IMR-90 (cell line): ENCODE results near the gene CAMLG. TPM values are rescaled to one million over a fixed set of nuclear protein-coding genes. Genes with fewer than 3 reads are reported as not detected.
A peak's percentile ranks its signal among the peaks of the same experiment; 100 is the strongest.

Experiments used
- ATAC-seq: fragments of 200-7000 bp; cut with Tn5 transposase; 2 replicates; pipeline ENCODE4 v1.9.1; 2020; ENCODE audit warnings: low read depth, mild to moderate bottlenecking, moderate library complexity
- BruUV-seq: library from RNA; stranded (reverse); fragments of 400-500 nt; replicated peaks from 2 replicates; lab custom pipeline; 2021; lab: Mats Ljungman, UMichigan
- CTCF ChIA-PET: fragments of 300-600 bp; formaldehyde crosslinking; extraction: SDS; loops from one replicate; lab custom pipeline; 2021; ENCODE audit warnings: antibody characterized with exemption; lab: Yijun Ruan, JAX
- POLR2A ChIA-PET: fragments of 300-600 bp; sonication (Branson Sonifier 250); formaldehyde crosslinking; loops from one replicate; lab custom pipeline; 2022; ENCODE audit warnings: antibody characterized with exemption; ENCODE audit not compliant: unreplicated experiment; lab: Charles Lee
- DNase-seq: peaks from one replicate; pipeline ENCODE4 v3.0.0; 2013
- H2AFZ ChIP-seq: replicated peaks from 2 replicates; pipeline ENCODE3; 2013; ENCODE audit warnings: low read length, mild to moderate bottlenecking; ENCODE audit not compliant: poor library complexity
- H2AK5ac ChIP-seq: 2 replicates; pipeline ENCODE4 v1.6.1; 2013; ENCODE audit warnings: low read depth, low read length, inconsistent platforms
- H2AK9ac ChIP-seq: replicated peaks from 2 replicates; pipeline ENCODE3; 2013; ENCODE audit warnings: mild to moderate bottlenecking, low read depth, low read length, moderate library complexity; ENCODE audit not compliant: poor library complexity
- H2BK120ac ChIP-seq: 2 replicates; pipeline ENCODE4 v1.6.1; 2013; ENCODE audit warnings: low read depth, low read length, inconsistent platforms
- H2BK15ac ChIP-seq: 3 replicates; pipeline ENCODE4 v1.6.1; 2013; ENCODE audit warnings: low read depth, low read length, inconsistent platforms
- H2BK20ac ChIP-seq: 2 replicates; pipeline ENCODE4 v1.6.1; 2013; ENCODE audit warnings: low read depth, mild to moderate bottlenecking, inconsistent platforms, low read length, moderate library complexity
- H2BK5ac ChIP-seq: 2 replicates; pipeline ENCODE4 v1.6.1; 2013; ENCODE audit warnings: mild to moderate bottlenecking, low read depth, low read length, inconsistent platforms; ENCODE audit not compliant: poor library complexity, severe bottlenecking
- H3K14ac ChIP-seq: replicated peaks from 2 replicates; pipeline ENCODE4 v1.6.1; 2013; ENCODE audit warnings: low read depth, low read length, inconsistent platforms
- H3K18ac ChIP-seq: 2 replicates; pipeline ENCODE4 v1.6.1; 2013; ENCODE audit warnings: low read depth, low read length, control low read depth
- H3K23ac ChIP-seq: 2 replicates; pipeline ENCODE4 v1.6.1; 2013; ENCODE audit warnings: low read depth, low read length, inconsistent platforms
- H3K27ac ChIP-seq: 2 replicates; pipeline ENCODE4 v1.5.1; 2013; ENCODE audit warnings: mild to moderate bottlenecking, control low read depth, low read length; ENCODE audit not compliant: insufficient read depth
- H3K27me3 ChIP-seq: 2 replicates; pipeline ENCODE4 v1.6.1; 2013; ENCODE audit warnings: low read length; ENCODE audit not compliant: control insufficient read depth, insufficient read depth
- H3K36me3 ChIP-seq: 2 replicates; pipeline ENCODE4 v1.6.1; 2013; ENCODE audit warnings: low read length, mixed read lengths; ENCODE audit not compliant: control insufficient read depth, insufficient read depth
- H3K4ac ChIP-seq: 2 replicates; pipeline ENCODE4 v1.6.1; 2013; ENCODE audit warnings: low read depth, low read length, inconsistent platforms
- H3K4me1 ChIP-seq: 2 replicates; pipeline ENCODE4 v1.6.1; 2013; ENCODE audit warnings: low read length, mixed read lengths; ENCODE audit not compliant: control insufficient read depth, insufficient read depth
- H3K4me2 ChIP-seq: 2 replicates; pipeline ENCODE4 v1.6.1; 2013; ENCODE audit warnings: low read depth, mild to moderate bottlenecking, control low read depth, low read length, moderate library complexity
- H3K4me3 ChIP-seq: 2 replicates; pipeline ENCODE4 v1.5.1; 2013; ENCODE audit warnings: low read depth, mild to moderate bottlenecking, control low read depth, low read length, moderate library complexity; ENCODE audit not compliant: insufficient read depth
- H3K56ac ChIP-seq: 2 replicates; pipeline ENCODE4 v1.6.1; 2013; ENCODE audit warnings: low read length, inconsistent platforms; ENCODE audit not compliant: insufficient read depth; ENCODE audit errors: extremely low read depth
- H3K79me1 ChIP-seq, 2 experiments: 2 replicates each; pipeline ENCODE4 v1.6.1; 2013; ENCODE audit warnings: low read length in 2 of 2, inconsistent platforms in 1 of 2, low read depth in 1 of 2
- H3K9ac ChIP-seq: 2 replicates; pipeline ENCODE4 v1.6.1; 2013; ENCODE audit warnings: low read depth, low read length, control low read depth
- H3K9me1 ChIP-seq: 2 replicates; pipeline ENCODE4 v1.6.1; 2013; ENCODE audit warnings: low read length, inconsistent platforms; ENCODE audit not compliant: insufficient read depth
- H3K9me3 ChIP-seq: 2 replicates; pipeline ENCODE4 v1.6.1; 2013; ENCODE audit warnings: low read length; ENCODE audit not compliant: control insufficient read depth, insufficient read depth
- H4K20me1 ChIP-seq: 2 replicates; pipeline ENCODE4 v1.6.1; 2013; ENCODE audit warnings: low read length, inconsistent platforms; ENCODE audit not compliant: insufficient read depth
- H4K5ac ChIP-seq: 2 replicates; pipeline ENCODE4 v1.6.1; 2013; ENCODE audit warnings: mild to moderate bottlenecking, low read depth, low read length, control low read depth
- H4K8ac ChIP-seq, 2 experiments: 2 replicates each; pipeline ENCODE4 v1.6.1; 2013; ENCODE audit warnings: low read depth in 2 of 2, low read length in 2 of 2, control low read depth in 1 of 2, inconsistent platforms in 1 of 2
- H4K91ac ChIP-seq: 2 replicates; pipeline ENCODE4 v1.6.1; 2013; ENCODE audit warnings: low read depth, low read length, inconsistent platforms; ENCODE audit not compliant: insufficient read depth
- CEBPB ChIP-seq: IDR thresholded peaks from 2 replicates; pipeline ENCODE4 v1.6.1; 2012; ENCODE audit warnings: low read depth, low read length, improper control_type of control experiment
- NFE2L2 ChIP-seq: fragments of 150-350 bp; IDR thresholded peaks from 2 replicates; pipeline ENCODE4 v1.6.1; 2016; ENCODE audit warnings: low read depth, mild to moderate bottlenecking, low read length
- WGBS, 2 experiments: methylation state at CpG; one replicate each; pipeline versions ENCODE4 v1.1.5 to v1.1.7; 2013; ENCODE audit warnings: missing lambda C conversion rate in 2 of 2; ENCODE audit not compliant: insufficient read length in 1 of 2; ENCODE audit errors: extremely low coverage in 2 of 2; 5-methylcytosine and 5-hydroxymethylcytosine counted together
- dilution Hi-C: fragments of 300-500 bp; cut with HindIII; formaldehyde crosslinking; loops from one replicate; pipeline ENCODE4 v1.14.3; 2018; ENCODE audit warnings: low sequenced_read_pairs; ENCODE audit not compliant: unreplicated experiment
- in situ Hi-C: fragments of 300-500 bp; cut with MboI; formaldehyde crosslinking; loops from 3 replicates; pipeline ENCODE4 v1.14.3; 2019; ENCODE audit warnings: low sequenced_read_pairs, inconsistent platforms, mixed read lengths
- intact Hi-C: fragments of 100-400 bp; cut with micrococcal nuclease; formaldehyde crosslinking; loops from 2 replicates; pipeline ENCODE4 v1.10.0; 2022
- polyA plus RNA-seq, 3 experiments: library from polyadenylated mRNA; depleted of rRNA; stranded (reverse); fragments of >200 nt; gene quantifications; 2 replicates each; pipeline ENCODE4 v1.2.3, GENCODE V29; 2012; ENCODE audit warnings: low replicate concordance in 1 of 3
- total RNA-seq: library from RNA; depleted of rRNA; stranded (reverse); fragments of >200 nt; gene quantifications from 2 replicates; pipeline ENCODE4 v1.2.3, GENCODE V29; 2012

CAMLG gene
- total and polyA plus RNA-seq, 2 of the 4 experiments (the other 2 are of a cell fraction) = 11.9 to 13.1 TPM

DNA sequence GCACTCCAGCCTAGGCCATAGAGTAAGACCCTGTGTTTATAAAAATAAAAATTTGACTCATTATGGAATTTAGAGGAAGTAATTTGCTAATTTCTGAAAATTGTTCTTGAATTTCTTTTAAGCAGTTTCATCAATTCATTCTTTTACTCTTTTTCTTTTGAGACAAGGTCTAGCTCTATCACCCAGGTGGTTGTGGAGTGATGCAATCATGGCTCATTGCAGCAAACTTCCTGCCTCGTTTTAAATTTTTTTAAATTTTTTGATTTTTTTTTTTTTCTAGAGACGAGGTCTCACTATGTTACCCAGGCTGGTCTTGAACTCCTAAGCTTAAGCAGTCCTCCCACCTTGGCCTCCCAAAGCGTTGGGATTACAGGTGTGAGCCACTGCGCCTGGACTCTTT is 3.1 kb upstream of the CAMLG start:
- ATAC-seq = no peak
- intact Hi-C loops = loop anchor here (5.0 kb wide), 1 partner anchor 532 kb away; no protein-coding TSS in a partner anchor
- H3K9me1 ChIP-seq = no peaks in the 10 kb centered on the region
- TF ChIP-seq NFE2L2 = no peak
- peak; percentile 66 for TF ChIP-seq CEBPB
- no peak overlapping the region for H3K4me3 ChIP-seq
- H3K9me3 ChIP-seq = no peaks in the 10 kb centered on the region
- BruUV-seq = no TSS peak
- in situ Hi-C loops = no loop called here
- no peak overlapping the region for H3K56ac ChIP-seq
- no peak overlapping the region for H3K4me2 ChIP-seq
- peaks cover 3% of the 10 kb centered on the region; the same call in 1 of the 2 replicates for H3K4me1 ChIP-seq
- no peak overlapping the region for H3K18ac ChIP-seq
- H2AK9ac ChIP-seq = no peak overlapping the region
- no peak overlapping the region for H2BK120ac ChIP-seq
- no peak overlapping the region for H3K23ac ChIP-seq
- no peak overlapping the region for H4K5ac ChIP-seq
- no peak overlapping the region; the same call in 1 of the 2 replicates for H3K4ac ChIP-seq
- H2AFZ ChIP-seq = no peak overlapping the region
- no peak overlapping the region for H2BK20ac ChIP-seq
- H3K9ac ChIP-seq = no peak overlapping the region
- no peak overlapping the region for H2BK15ac ChIP-seq
- 91% methylated on average over 4 of the region's 4 CpGs; no CpG with 5 or more reads in 1 of the 2 experiments for WGBS, 2 experiments
- dilution Hi-C loops = no loop called here
- H3K36me3 ChIP-seq = no peaks in the 10 kb centered on the region
- H2AK5ac ChIP-seq = no peak overlapping the region
- H2BK5ac ChIP-seq = no peak overlapping the region
- no peak overlapping the region for H3K27ac ChIP-seq
- no peak overlapping the region for H4K91ac ChIP-seq
- H3K79me1 ChIP-seq = peaks cover 3 to 14% of the 10 kb centered on the region in 2 experiments; a peak in 3 of 4 replicates
- ChIA-PET POLR2A (no interaction called here), CTCF (no interaction called here)
- DNase-seq = no peak
- H4K8ac ChIP-seq = no peak overlapping the region
- H3K14ac ChIP-seq = no peak overlapping the region
- no peaks in the 10 kb centered on the region for H3K27me3 ChIP-seq
- peaks cover 3% of the 10 kb centered on the region; the same call in 1 of the 2 replicates for H4K20me1 ChIP-seq
